Osteoblast (primary cell): ENCODE measurements around the gene NEMP2. TPM values are rescaled to one million over a fixed set of nuclear protein-coding genes. Genes with fewer than 3 reads are reported as not detected.

ENCODE experiments used
- DNase-seq: peaks from one replicate; pipeline ENCODE4 v3.0.0; 2011; ENCODE audit warnings: low spot score, mixed read lengths; ENCODE audit not compliant: insufficient read length; ENCODE audit errors: missing footprints
- H2AFZ ChIP-seq: 2 replicates; pipeline ENCODE4 v1.6.0; 2011; ENCODE audit warnings: mild to moderate bottlenecking, low read length
- H3K27ac ChIP-seq: 2 replicates; pipeline ENCODE4 v1.5.1; 2011; ENCODE audit warnings: mild to moderate bottlenecking, low read depth, low read length, moderate library complexity
- H3K27me3 ChIP-seq: 2 replicates; pipeline ENCODE4 v1.6.0; 2012; ENCODE audit warnings: mild to moderate bottlenecking, control low read depth, inconsistent platforms, low read length, moderate library complexity; ENCODE audit not compliant: insufficient read depth
- H3K36me3 ChIP-seq: 2 replicates; pipeline ENCODE4 v1.5.1; 2011; ENCODE audit warnings: mild to moderate bottlenecking, low read length, control low read depth, moderate library complexity; ENCODE audit not compliant: insufficient read depth
- H3K4me1 ChIP-seq: 2 replicates; pipeline ENCODE4 v1.5.1; 2011; ENCODE audit warnings: mild to moderate bottlenecking, low read length, control low read depth, moderate library complexity; ENCODE audit not compliant: insufficient read depth
- H3K4me2 ChIP-seq: 2 replicates; pipeline ENCODE4 v1.6.0; 2011; ENCODE audit warnings: mild to moderate bottlenecking, low read length; ENCODE audit not compliant: insufficient read depth
- H3K4me3 ChIP-seq: fragments of 200-600 bp; sonication (generic); 3 replicates; pipeline ENCODE4 v1.5.1; 2012; ENCODE audit warnings: mild to moderate bottlenecking, low read length, inconsistent platforms; ENCODE audit not compliant: insufficient read depth
- H3K79me2 ChIP-seq: 2 replicates; pipeline ENCODE4 v1.6.0; 2012; ENCODE audit warnings: mild to moderate bottlenecking, low read length, control low read depth, inconsistent platforms; ENCODE audit not compliant: insufficient read depth
- H3K9me3 ChIP-seq: 2 replicates; pipeline ENCODE4 v1.5.1; 2011; ENCODE audit warnings: low read depth, low read length, control low read depth
- H4K20me1 ChIP-seq: 2 replicates; pipeline ENCODE4 v1.6.0; 2012; ENCODE audit warnings: mild to moderate bottlenecking, low read length, control low read depth; ENCODE audit not compliant: insufficient read depth
- total RNA-seq: library from RNA; depleted of rRNA; stranded (reverse); fragments of >200 nt; gene quantifications from 2 replicates; pipeline ENCODE4 v1.2.3, GENCODE V29; 2012
- TF ChIP-seq, protein P1 (sequence below): IDR thresholded peaks from 2 replicates; pipeline ENCODE4 v1.5.1; 2011; ENCODE audit warnings: mild to moderate bottlenecking, low read depth, low read length, moderate library complexity; ENCODE audit errors: extremely low read depth

Gene NEMP2
- total RNA-seq, 1 donor = 4.7 TPM

GRCh38 chr2:190462181-190462580, 72.3 kb downstream of the NEMP2 start:
- H2AFZ ChIP-seq = no peak overlapping the region
- no peaks in the 10 kb centered on the region for H3K27me3 ChIP-seq
- H3K4me3 ChIP-seq = no peak overlapping the region
- no peak overlapping the region for H3K27ac ChIP-seq
- H3K4me1 ChIP-seq = peaks cover 11% of the 10 kb centered on the region
- DNase-seq = no peak
- TF ChIP-seq, protein P1, sequence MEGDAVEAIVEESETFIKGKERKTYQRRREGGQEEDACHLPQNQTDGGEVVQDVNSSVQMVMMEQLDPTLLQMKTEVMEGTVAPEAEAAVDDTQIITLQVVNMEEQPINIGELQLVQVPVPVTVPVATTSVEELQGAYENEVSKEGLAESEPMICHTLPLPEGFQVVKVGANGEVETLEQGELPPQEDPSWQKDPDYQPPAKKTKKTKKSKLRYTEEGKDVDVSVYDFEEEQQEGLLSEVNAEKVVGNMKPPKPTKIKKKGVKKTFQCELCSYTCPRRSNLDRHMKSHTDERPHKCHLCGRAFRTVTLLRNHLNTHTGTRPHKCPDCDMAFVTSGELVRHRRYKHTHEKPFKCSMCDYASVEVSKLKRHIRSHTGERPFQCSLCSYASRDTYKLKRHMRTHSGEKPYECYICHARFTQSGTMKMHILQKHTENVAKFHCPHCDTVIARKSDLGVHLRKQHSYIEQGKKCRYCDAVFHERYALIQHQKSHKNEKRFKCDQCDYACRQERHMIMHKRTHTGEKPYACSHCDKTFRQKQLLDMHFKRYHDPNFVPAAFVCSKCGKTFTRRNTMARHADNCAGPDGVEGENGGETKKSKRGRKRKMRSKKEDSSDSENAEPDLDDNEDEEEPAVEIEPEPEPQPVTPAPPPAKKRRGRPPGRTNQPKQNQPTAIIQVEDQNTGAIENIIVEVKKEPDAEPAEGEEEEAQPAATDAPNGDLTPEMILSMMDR = no peak
- no peaks in the 10 kb centered on the region for H4K20me1 ChIP-seq
- H3K36me3 ChIP-seq = no peaks in the 10 kb centered on the region
- no peaks in the 10 kb centered on the region for H3K9me3 ChIP-seq
- no peak overlapping the region for H3K4me2 ChIP-seq
- H3K79me2 ChIP-seq = no peaks in the 10 kb centered on the region

- H3K36me3 ChIP-seq = no peaks in the 10 kb centered on the region
- no peaks in the 10 kb centered on the region for H3K79me2 ChIP-seq
- no peak overlapping the region for H2AFZ ChIP-seq
- no peaks in the 10 kb centered on the region for H4K20me1 ChIP-seq
- H3K4me3 ChIP-seq = no peak overlapping the region
- TF ChIP-seq, protein P1 = no peak
- no peaks in the 10 kb centered on the region for H3K4me1 ChIP-seq
- no peak for DNase-seq
- no peak overlapping the region for H3K27ac ChIP-seq
- no peaks in the 10 kb centered on the region for H3K27me3 ChIP-seq
- no peaks in the 10 kb centered on the region for H3K9me3 ChIP-seq
- no peak overlapping the region for H3K4me2 ChIP-seq
These were observed 74.0 kb downstream of the NEMP2 start for GRCh38 chr2:190460487-190460886.

DNA sequence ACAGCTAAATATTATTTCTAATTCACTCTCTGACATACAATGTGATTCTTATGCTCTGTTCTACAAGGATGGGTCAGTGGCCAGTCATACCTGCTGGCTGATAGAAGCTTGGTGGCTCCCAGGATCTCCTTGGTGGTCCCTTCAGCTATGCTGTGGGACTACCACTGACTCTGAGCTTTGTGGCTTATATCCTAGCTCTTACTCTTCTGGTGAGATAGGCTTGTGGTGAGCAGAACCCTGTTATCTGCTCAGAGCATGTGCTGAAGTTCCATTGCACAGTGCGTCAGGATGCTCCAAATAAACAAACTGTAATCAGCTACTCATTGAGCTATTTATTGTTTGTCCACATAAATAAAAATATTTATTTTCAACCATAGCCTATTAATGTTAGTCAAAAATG, 74.6 kb downstream of the NEMP2 start:
- TF ChIP-seq, protein P1 = no peak
- no peaks in the 10 kb centered on the region for H3K79me2 ChIP-seq
- no peak for DNase-seq
- no peaks in the 10 kb centered on the region for H3K27me3 ChIP-seq
- no peaks in the 10 kb centered on the region for H3K4me1 ChIP-seq
- no peak overlapping the region for H2AFZ ChIP-seq
- H3K4me2 ChIP-seq = no peak overlapping the region
- no peaks in the 10 kb centered on the region for H3K9me3 ChIP-seq
- no peaks in the 10 kb centered on the region for H3K36me3 ChIP-seq
- H3K27ac ChIP-seq = no peak overlapping the region
- no peak overlapping the region for H3K4me3 ChIP-seq
- no peaks in the 10 kb centered on the region for H4K20me1 ChIP-seq

GRCh38 chr2:190458352-190459107, 76.0 kb downstream of the NEMP2 start:
- no peak for DNase-seq
- TF ChIP-seq, protein P1 = no peak
- Histone ChIP-seq H3K79me2 (no peaks in the 10 kb centered on the region), H3K27me3 (no peaks in the 10 kb centered on the region), H3K27ac (no peak overlapping the region), H3K9me3 (no peaks in the 10 kb centered on the region), H3K36me3 (no peaks in the 10 kb centered on the region), H2AFZ (no peak overlapping the region), H3K4me3 (no peak overlapping the region), H3K4me1 (no peaks in the 10 kb centered on the region), H3K4me2 (no peak overlapping the region), H4K20me1 (no peaks in the 10 kb centered on the region)
